ENCODE results near the gene SNIP1.

- TF ChIP-seq POLR2A (IDR thresholded peaks at IDR 0.05) (no peak), CTCF (IDR thresholded peaks at IDR 0.05) (no peak), POLR2AphosphoS5 (IDR thresholded peaks at IDR 0.05) (peak; percentile 20 to 88 (median 57))
These were observed 12.9 kb upstream of the SNIP1 start for GRCh38 chr1:37567023-37567422.
